Fibroblast of skin of abdomen (primary cell): Measurements from ENCODE around the gene PKIB.
A peak's percentile ranks its signal among the peaks of the same experiment; 100 is the strongest.
"Not testable (repeated sequence)": the region's sequence is repeated elsewhere in the genome, so short reads cannot be mapped to it uniquely, and the experiment has no call there.

Source experiments
- DNase-seq: peaks from one replicate; pipeline ENCODE4 v3.0.0-alpha.2; 2013

PKIB gene

DNA sequence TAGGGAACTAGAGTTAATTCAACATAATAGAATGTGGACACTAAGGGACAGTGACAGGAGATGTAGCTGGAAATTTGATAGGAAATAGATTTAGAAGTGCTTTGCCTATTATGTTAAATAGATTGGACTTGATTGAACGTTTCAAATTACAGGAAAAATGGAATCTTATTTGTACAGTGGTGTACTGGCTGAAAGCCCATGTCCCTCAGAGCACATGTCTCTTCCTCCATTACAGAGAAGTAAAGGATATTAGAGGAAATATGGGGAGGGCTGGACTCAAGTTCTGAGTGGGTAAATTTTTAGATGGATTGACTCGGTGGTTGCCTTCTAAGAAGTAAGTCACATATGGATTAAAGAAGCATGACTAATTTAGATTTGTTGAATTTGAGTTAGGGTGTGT lies 11.4 kb downstream of the PKIB start:
- DNase-seq: no peak

DNA sequence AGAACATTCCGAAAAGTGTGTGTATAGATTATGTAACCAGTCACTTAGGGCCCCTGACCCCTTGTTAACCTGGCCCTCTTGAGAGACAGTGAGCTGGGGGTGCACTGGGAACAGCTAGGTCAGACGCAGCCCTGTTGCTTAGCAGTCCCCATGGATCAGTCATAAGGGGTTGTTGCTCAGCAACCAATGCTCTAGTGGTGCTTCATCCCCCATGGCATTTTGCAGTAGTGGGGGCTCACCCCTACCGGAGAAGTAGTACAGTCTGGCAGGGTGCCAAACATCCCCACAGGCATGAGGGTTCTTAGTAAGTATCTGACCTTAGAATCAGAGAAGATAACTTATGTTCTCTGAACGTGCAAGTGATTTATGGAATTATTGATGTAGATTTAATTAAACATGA lies 12.3 kb downstream of the PKIB start:
- peak; percentile 12 for DNase-seq

DNA sequence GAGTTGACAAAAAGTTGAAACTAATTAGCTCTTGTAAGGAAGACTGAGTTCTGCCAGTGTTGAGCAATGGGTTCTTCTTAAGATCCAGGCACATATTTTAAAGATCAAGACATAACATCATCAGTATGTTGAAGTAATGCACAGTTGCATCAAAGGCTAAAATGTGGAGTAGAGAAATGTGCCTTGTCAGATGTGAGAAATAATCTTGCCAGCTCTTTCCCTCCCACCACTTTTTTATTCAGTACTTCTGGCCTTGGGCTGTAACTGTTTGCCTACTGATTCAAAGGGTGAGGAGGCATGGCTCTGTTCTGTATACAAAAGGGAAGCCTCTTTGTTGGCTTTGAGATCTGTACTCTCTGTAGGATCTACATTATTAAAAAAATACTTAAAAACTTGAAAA lies 13.1 kb downstream of the PKIB start:
- no peak for DNase-seq

DNA sequence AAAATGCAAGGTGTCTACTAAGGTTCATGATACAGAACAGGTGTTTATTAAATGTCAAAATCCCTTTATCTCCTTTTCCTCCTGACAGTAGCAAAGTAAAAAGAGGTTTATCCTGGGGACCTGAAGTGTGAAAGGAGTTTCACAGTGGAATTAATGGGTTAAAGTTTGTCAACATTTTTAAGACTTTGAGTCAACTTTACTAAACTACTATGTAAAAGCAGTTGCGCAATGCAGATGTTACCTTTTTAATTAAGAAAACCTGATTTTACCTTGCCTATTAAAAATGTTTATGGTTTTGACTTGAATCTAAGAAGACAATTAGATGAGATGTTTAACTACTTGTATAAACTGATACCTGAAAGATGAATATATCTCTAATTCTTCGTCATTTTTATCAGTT lies 14.6 kb downstream of the PKIB start:
- DNase-seq: no peak

DNA sequence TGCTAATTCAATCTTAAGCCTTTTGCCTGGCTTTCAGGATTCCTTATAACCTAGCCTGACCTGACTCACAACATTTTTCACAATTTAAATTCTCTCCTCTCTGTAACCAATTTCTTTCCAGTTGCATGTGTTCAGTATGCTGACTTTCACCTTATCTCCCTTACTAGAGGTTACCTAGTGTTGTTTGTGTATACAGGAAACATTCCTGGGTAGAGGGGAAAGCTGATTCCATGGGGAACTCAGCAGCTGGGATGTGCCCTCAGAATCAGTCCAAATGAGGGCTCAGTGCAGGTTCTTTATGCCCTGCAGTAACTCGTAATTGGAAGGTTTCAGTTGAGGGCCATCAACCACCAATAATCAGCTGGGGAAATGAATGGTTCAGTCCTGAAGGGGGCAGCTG lies 18.5 kb downstream of the PKIB start:
- no peak for DNase-seq

DNA sequence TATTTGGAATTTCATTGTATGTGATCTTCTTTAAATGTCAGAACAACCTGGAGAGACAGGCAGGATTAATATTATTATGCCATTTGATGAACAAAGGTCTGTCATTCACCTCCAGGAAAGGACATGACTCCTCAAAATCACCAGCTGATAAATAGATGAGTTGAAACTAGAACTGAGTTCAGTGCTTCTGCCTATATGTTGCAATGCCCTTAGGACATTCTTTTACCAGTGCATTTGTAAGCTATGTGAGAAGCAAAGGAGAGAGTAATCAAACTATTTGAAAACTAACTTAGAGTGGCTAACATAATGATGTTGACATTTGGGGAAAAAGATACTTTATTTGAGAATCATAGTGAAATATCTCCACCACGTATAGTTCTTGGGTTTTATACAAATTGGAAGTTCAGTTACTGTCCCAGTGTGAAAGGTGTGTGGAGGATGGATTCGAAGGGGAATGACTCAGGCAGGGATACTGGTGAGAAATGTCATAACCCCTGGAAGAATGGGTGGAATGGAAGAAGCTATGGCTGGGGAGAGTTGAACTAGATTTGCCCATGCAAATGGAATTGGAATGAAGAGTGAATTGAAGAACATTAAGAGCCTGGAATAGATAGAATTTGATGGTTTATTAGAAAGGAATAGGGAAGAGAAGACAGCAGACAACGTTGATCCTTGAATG lies 21.5 kb downstream of the PKIB start:
- DNase-seq: no peak

DNA sequence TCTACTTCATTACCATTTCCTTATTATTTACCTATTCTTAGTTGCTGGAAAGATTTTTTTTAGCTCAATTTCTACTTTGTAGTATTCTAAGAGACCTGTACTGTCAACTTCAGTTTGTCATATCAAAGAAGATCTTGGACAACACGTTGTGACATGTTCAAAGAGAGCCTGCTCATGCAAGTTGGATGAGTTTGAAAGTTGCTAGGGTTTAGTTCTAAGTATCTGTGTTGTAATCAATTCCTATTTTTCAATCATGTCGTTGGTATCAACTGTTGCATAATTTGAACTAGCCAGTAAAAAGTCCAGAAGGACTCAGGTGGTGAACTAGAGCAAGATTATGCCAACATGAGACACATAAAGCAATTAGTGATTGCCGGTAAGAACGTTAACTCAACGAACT lies 30.2 kb downstream of the PKIB start:
- no peak for DNase-seq

DNA sequence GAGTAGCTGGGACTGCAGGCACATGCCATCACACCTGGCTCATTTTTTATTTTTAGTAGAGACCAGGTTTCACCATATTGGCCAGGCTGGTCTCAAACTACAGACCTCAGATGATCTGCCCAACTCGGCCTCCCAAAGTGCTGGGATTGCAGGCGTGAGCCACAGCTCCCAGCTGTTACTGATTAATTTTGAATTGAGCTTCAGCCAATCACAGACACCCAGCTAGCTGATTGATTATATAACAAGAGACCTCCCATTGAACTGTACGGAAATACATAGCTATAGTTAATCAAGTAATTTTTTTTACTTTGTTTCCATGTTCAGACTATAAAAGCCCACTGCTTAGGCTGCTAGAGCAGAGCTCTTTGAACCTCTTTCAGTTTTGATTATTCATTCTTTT lies 31.6 kb downstream of the PKIB start:
- DNase-seq: no peak

DNA sequence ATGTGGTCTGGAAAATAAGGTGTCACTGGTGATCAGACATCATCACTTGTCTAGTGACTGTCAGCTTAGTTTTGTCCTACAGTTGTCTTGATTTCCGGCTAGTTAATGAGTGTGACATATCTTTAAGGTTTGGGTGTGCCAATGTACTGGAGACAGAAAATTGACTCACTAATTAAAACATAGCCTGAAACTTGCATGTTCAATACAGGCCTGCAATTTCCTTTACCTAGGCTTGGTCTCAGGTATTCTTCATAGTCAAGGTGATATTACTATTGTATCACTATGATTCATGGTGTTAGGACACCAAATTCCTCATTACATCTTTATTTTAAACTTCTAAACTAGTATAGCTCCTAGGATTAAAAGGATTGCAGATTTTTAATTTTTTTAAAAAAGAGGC lies 32.4 kb downstream of the PKIB start:
- not testable (repeated sequence) for DNase-seq

DNA sequence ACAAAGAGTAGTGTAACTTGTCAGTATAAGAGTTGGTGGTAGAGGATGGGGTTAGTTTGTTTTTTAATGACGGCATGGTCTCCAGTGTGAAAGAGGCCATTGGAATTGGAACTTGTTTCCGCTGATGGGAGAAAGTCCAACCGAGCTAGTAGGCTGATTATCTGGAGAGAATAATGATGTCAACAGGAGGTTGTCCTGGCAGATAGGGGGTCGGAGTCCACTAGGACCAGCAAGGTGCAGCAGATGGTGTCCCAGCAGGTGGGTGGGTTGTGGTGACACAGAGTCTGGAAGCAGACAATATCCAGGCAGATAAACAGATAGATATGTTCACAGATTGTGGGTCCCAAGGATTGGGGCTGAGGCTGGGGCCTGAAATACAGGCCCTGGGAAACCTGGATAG lies 35.1 kb downstream of the PKIB start:
- no peak for DNase-seq

DNA sequence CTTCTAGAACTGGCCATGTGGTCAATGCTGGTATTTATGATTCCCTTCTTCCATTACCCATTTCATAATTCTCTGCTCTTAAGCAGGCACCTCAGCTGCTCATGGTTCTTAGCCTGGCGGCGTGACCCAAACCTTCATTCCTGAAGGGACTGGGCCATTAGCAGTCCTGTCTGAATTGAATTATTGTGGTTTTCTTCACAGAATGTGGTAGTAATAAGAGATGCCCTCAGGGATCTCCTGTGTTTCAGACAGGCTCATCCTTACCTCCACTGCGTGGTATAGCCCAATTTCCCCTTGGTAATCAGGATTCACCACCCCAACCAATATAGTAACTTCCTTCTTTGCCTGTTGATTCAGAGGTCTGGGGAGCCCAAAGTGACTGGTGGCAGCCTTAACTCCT lies 37.6 kb downstream of the PKIB start:
- no peak for DNase-seq

DNA sequence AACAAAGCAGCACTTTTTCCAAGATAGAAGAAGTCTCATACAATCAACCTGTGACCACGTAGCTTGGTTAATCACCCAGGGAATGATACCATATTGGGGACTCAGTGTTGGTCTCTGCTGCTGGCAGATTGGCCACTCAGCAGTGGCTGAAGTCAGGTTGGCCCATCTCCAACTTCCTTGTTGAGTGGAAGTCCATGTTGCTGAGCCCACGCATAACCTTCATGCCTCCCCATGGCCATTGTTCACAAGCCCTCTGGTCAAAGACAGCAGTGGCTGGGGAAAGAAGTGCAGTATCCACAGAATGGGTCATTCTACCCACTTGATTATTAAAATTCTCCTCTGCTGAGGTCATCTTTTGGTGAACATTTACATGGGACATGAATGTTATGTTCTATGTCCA lies 38.5 kb downstream of the PKIB start:
- DNase-seq: no peak

DNA sequence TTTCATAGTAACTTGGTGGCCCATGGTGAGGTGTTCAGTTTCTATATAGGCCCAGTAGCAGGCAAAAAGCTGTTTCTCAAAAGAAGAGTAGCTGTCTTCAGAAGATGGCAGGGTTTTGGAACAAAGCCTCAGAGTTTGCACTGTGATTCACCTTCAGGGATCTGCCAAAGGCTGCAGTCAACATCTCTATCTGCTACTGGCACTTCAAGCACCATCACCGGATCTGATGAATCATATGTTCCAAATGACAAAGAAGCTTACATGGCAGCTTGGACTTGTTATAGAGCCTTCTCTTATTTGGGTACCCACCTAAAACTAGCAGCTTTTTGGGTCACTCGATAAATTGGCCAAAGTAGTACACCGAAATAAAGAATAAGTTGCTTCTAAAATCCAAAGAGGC lies 39.5 kb downstream of the PKIB start:
- DNase-seq: no peak

DNA sequence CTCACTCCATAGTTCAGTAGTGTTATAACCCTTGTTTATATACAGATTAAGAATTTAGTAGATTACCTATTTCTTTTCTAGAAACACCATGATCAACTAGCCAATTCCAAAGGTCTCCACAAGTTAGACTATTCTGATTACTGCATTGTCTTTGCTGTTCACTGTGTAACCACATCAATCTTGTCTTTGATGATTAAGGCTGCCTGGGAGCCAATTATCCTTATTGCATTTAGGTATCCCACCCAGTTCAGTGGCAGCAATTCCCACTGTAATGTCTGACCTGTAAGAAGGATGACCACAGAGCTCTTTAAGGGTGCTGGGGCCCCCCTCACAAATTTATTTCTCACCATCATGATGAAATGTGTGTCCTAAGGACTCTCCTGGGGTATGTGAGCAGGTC lies 40.2 kb downstream of the PKIB start:
- no peak for DNase-seq

DNA sequence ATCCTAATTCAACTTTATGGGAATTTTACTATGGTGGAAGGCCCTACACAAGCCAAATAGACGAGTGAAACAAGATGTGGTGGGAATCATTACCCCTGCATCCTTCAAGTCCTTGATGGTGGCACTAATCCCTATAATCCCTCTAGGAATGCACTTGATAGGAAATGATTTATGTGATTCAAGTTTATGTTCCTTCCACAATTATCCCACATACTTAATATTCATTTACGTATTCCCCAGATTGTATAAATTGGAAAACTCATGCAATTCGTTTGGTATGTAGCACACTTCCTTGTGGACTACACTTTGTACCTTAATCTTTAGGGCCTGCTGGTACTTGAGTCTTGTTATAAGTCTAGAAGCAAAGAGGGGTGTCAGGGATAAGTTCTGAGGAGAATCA lies 40.8 kb downstream of the PKIB start:
- peak; percentile 17 for DNase-seq

DNA sequence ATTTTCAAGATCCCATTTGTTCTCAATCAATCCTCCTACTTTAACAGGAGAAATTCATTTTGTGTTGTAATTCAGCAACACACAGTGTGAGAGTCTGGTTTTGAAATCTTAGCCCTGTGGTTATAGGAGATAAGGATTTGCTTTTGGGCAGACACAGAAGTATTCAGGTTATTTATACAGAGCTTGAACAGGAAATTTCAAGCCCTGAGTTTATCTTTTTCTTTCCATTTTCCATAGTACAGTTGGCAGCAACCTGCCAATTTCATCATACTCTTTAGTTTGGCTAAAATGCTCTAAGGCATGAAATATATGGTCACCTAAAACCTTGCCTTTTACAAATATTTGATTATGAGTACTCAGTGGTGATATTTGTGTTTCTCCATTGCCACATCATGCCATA lies 41.4 kb downstream of the PKIB start:
- peak; percentile 43 for DNase-seq

DNA sequence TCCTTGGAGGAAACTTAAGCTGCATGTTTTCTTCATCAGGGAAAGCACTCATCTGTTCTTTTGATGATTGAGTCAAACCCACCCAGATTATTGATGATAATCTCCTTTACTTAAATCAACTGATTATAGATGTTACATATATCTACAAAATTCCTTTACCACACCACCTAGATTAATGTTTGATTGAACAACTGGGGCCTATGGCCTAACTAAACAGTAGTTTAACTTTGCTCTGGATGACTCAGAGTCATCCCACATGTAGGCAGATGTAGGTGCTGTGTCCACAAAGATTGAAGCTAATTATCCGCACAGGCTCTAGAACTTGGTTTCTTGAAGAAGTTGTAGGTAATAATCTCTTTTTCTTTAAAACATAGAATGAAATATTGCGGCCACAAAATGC lies 42.2 kb downstream of the PKIB start:
- peak; percentile 15 for DNase-seq

DNA sequence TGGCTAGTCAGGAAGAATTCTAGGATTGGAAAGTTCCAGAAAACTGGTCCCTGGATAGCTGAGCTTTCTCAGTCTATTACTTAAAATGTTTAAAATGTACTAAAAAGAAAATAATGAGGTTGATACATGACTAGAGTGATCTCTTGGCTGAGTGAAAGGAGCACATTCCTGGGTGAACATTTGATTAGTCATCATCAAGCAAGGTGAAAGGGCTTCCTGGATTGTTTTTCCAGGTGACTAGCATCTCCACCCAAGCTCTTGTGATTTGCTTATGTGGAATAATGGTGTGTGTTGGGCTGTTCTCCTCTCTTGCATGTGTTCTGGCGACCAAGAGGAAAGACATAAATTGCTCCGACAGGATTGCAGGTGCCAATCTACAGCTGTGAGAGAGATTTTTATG lies 42.9 kb downstream of the PKIB start:
- DNase-seq: peak; percentile 40

DNA sequence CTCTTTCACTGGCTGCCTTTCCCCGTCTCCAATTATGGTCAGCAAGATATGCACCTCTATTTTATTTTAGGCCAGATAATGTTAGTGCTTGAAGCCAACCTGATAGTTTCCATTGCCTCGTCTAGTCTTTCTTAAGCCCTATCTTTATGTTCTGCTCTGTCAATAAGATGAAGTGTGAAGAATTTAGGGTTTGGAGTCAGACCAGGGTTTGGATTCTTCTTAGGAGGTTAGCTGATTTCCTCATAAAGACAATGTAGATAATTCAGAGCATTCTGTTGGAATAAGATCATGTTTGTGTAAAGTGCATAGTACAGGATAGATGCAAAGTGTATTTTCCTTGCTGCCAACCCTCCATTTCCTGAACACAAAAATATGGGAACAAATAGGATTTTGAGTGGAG lies 43.8 kb downstream of the PKIB start:
- peak; percentile 54 for DNase-seq

DNA sequence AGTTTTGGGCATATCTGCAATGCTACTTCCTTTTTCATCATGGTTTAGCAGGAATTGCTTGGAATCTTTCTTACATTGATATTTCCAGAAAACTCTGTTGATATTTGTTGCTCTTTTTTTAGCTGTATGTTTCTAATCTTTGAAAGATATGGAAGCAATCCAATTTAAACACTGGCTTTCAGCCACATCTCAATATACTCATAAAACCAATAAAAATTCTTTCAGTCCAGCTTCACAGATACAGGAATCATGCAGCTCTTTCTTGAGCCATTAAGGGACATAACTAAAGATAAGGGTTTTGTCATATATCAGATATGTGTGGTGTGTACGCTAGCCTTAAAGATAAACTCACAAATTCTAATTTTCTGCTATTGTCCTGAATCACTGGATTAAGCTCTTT lies 47.4 kb downstream of the PKIB start:
- peak; percentile 9 for DNase-seq

DNA sequence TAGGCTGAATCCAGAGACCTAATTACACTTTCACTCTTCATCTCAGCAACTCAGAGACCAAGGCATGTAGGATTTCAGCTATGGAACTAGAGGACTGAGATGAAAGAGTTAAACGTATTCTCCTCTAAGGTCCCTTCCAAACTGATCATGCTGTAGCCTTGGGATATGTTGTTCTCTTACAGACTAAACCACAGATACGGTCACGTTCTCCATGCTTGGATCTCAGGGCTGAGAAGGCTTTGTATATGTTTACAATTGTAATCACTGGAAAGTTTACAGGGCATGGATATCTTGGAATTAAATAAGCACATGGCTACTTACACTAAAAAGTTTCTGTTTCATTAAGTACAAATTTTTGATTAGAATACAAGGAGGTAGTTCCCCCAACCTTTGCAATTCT lies 50.1 kb downstream of the PKIB start:
- no peak for DNase-seq

DNA sequence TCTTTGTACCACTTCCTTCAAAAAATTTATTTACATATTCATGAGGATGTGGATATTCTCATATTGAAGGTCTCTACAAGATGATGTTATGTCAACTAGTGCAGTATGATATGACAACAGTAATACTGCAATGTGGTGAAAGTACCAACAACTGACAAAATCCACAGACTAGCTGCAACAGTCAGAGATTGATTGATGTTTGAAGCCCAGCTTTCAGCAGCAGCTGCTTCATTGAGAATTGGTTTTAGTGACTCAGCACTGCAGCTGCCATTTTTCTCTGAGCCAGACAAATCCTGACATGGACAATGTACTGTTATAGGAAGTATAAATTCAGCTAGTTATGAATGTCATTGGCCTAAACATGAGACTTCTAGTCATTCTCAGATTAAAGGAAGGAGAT lies 53.8 kb downstream of the PKIB start:
- peak; percentile 39 for DNase-seq

DNA sequence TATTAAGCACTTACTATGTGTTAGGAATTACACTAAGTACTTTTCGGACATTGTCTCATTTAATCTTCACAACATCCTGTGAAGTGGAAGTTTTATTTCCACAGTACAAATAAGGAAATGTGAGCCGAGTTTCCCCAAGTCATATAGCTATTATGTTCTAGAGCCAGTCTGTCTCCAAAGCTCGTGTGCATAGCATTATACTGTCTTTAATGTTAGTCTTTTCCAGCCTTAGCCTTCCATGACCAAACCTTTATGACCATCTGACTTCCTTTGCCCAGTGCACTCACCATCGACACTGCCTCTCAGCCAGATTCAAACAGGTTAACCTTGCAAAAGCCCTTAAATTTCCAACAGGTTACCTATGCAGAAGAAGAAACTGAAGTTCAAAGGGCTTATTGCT lies 55.7 kb downstream of the PKIB start:
- no peak for DNase-seq

DNA sequence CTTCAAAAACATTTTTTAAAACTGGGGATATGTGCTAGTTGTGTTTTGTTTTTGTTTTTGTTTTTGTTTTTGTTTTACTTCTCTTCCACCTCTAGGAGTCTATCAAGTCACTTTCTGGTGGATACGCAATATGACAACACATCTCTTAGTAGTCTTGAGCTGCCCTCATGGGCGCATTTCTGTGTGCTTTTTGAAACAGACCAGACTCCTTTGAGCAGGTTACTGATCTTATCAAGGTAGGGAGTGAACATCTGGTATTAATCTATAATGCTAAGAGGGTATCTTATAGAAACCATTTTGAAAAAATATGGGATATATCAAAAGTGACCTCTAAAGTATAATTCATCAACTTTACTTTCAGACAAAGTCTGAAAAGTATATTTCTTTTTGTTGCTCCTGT lies 56.2 kb downstream of the PKIB start:
- DNase-seq: no peak

DNA sequence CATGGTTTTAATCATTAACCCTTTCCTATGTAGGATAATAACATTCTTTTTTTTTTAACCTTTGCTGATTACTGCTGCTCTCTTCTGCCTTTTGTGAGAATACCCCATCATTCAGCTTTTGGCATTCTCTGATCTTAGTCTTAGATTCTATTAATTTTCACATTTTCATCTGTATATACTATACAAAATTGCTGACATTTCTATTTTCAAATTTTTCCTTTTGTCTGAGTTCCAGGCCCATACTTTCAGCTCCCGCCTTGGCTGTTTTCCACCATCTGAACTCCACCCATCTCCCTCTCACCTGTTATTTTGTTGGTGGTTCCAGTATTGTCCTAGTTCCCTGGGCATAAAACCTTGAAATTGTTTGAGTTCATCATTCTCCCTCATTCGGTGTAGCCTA lies 59.2 kb downstream of the PKIB start:
- no peak for DNase-seq

DNA sequence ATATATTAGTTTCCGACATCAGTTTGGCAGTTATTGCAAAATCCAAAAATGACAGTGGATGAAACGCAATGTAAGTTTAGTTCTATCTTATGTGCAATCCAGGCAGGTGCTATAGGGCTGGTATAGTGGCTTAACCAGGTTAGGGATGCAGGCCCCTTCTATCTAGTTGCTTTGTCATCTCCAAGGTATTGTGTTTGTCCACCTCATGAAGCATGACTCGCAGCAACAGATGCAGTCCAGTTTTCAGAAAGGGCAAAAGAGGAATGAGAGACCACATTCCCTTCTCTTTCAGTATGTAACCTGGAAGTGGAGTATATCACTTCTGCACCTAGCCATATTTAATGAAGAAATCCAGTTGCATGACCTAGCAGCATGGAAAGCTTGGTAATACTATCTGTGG lies 59.7 kb downstream of the PKIB start:
- DNase-seq: no peak
